Heart left ventricle (tissue), 13 donors: ENCODE measurements around the gene ABCC8.

ENCODE experiments used
- CTCF ChIP-seq, 12 donors: fragments of 200-600 bp; sonication (generic) in 4 of 12; IDR thresholded peaks; one replicate each; pipeline versions ENCODE4 v1.5.0 to v1.8.0; 2018 to 2022; ENCODE audit warnings: antibody characterized with exemption in 12 of 12, mild to moderate bottlenecking in 5 of 12
- POLR2A ChIP-seq, 2 donors: fragments of 450-650 bp; IDR thresholded peaks; one replicate each; pipeline ENCODE4 v1.6.1; 2017; ENCODE audit warnings: antibody characterized with exemption in 2 of 2, mild to moderate bottlenecking in 2 of 2, moderate library complexity in 2 of 2
- donor health status: ischemic (EF 13 %, LVEDD 7.1; RV severe dilation, severe dysfunction).
- donor health status: DM: no; HTN: yes; CAD: no.
- donor health status: DM: no; HTN: no; CAD: no.
- donor health status: ischemic (EF 25% LVEDD 6.9; RV normal size, moderate dysfunction).
- donor health status: ischemic (EF 25% LVEDD 5.7; RV mildly dilated, moderate dysfunction).
- donor health status: ischemic (EF 35%, LVEDD 5.7; RV mildly dilated, moderate dysfunction).
- donor health status: nonischemic (EF 11% LVEDD 7.7; RV severe dilation, severe dysfunction).
- donor health status: DM: yes; HTN: yes; CAD: no.
- donor health status: PGD.
- donor health status: ischemic (EF 29% LVEDD 5.4; RV normal size, mild dysfunction).
- donor health status: nonischemic (EF 23%, LVEDD 6.1; RV moderate dilation, normal function).

- TF ChIP-seq CTCF (IDR thresholded peaks at IDR 0.05) (no peak), POLR2A (IDR thresholded peaks at IDR 0.05) (no peak)
Observed at GRCh38 chr11:17399236-17399635, 77.4 kb downstream of the ABCC8 start.
